HL-60 (cell line): ENCODE results near the gene PACRG.

Source experiments
- GABPA ChIP-seq: IDR thresholded peaks from 2 replicates; pipeline ENCODE4 v1.6.1; 2012; ENCODE audit warnings: low read depth
- POLR2AphosphoS5 ChIP-seq: IDR thresholded peaks from 2 replicates; pipeline ENCODE4 v1.6.1; 2012; ENCODE audit warnings: low read depth
- SPI1 ChIP-seq: IDR thresholded peaks from 2 replicates; pipeline ENCODE4 v1.6.1; 2012; ENCODE audit warnings: low read depth, mild to moderate bottlenecking, borderline replicate concordance
- TF ChIP-seq, protein P1 (sequence below): IDR thresholded peaks from one replicate; pipeline ENCODE4 v1.5.1; 2011; ENCODE audit warnings: low read length, control low read depth, inconsistent platforms; ENCODE audit not compliant: insufficient read depth
- TF ChIP-seq, protein P2 (sequence below): IDR thresholded peaks from 2 replicates; pipeline ENCODE4 v1.6.1; 2012; ENCODE audit warnings: low read depth; ENCODE audit not compliant: insufficient replicate concordance

DNA sequence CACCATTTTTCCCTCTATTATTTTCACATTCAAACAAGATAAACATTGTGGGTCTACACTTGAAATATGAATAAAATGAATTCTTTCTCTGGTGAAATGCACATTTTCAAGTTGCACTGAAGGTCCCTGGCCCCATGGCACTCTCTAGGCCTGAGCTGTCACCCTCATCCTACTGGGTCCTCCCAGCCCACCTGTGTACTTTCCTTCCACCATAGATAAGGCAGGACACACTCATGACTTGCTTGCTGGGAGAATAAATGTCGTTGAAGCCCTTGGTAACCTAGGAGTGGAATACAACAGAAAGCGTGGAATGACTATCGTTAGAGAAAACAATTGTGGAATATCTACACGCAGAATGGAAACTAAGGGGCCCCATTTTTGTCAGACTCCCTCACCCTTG lies 585.8 kb downstream of the PACRG start:
- TF ChIP-seq, protein P1, sequence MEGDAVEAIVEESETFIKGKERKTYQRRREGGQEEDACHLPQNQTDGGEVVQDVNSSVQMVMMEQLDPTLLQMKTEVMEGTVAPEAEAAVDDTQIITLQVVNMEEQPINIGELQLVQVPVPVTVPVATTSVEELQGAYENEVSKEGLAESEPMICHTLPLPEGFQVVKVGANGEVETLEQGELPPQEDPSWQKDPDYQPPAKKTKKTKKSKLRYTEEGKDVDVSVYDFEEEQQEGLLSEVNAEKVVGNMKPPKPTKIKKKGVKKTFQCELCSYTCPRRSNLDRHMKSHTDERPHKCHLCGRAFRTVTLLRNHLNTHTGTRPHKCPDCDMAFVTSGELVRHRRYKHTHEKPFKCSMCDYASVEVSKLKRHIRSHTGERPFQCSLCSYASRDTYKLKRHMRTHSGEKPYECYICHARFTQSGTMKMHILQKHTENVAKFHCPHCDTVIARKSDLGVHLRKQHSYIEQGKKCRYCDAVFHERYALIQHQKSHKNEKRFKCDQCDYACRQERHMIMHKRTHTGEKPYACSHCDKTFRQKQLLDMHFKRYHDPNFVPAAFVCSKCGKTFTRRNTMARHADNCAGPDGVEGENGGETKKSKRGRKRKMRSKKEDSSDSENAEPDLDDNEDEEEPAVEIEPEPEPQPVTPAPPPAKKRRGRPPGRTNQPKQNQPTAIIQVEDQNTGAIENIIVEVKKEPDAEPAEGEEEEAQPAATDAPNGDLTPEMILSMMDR: no peak
- TF ChIP-seq POLR2AphosphoS5 (no peak), GABPA (no peak), SPI1 (no peak)
- TF ChIP-seq, protein P2, sequence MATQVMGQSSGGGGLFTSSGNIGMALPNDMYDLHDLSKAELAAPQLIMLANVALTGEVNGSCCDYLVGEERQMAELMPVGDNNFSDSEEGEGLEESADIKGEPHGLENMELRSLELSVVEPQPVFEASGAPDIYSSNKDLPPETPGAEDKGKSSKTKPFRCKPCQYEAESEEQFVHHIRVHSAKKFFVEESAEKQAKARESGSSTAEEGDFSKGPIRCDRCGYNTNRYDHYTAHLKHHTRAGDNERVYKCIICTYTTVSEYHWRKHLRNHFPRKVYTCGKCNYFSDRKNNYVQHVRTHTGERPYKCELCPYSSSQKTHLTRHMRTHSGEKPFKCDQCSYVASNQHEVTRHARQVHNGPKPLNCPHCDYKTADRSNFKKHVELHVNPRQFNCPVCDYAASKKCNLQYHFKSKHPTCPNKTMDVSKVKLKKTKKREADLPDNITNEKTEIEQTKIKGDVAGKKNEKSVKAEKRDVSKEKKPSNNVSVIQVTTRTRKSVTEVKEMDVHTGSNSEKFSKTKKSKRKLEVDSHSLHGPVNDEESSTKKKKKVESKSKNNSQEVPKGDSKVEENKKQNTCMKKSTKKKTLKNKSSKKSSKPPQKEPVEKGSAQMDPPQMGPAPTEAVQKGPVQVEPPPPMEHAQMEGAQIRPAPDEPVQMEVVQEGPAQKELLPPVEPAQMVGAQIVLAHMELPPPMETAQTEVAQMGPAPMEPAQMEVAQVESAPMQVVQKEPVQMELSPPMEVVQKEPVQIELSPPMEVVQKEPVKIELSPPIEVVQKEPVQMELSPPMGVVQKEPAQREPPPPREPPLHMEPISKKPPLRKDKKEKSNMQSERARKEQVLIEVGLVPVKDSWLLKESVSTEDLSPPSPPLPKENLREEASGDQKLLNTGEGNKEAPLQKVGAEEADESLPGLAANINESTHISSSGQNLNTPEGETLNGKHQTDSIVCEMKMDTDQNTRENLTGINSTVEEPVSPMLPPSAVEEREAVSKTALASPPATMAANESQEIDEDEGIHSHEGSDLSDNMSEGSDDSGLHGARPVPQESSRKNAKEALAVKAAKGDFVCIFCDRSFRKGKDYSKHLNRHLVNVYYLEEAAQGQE: no peak
